Testis (tissue), 2 donors: ENCODE results near the gene PKNOX2.

Source experiments
- POLR2A ChIP-seq: fragments of 450-650 bp; IDR thresholded peaks from one replicate; pipeline ENCODE4 v1.6.1; 2017; ENCODE audit warnings: antibody characterized with exemption, mild to moderate bottlenecking, moderate library complexity
- TF ChIP-seq, protein P1 (sequence below), 3 experiments: fragments of 450-650 bp in 2 of 3; fragments of 200-600 bp in 1 of 3; sonication (generic) in 1 of 3; IDR thresholded peaks; one replicate each; pipeline ENCODE4 v1.5.1; 2016 to 2019; ENCODE audit warnings: antibody characterized with exemption in 3 of 3, mild to moderate bottlenecking in 2 of 3, moderate library complexity in 1 of 3

DNA sequence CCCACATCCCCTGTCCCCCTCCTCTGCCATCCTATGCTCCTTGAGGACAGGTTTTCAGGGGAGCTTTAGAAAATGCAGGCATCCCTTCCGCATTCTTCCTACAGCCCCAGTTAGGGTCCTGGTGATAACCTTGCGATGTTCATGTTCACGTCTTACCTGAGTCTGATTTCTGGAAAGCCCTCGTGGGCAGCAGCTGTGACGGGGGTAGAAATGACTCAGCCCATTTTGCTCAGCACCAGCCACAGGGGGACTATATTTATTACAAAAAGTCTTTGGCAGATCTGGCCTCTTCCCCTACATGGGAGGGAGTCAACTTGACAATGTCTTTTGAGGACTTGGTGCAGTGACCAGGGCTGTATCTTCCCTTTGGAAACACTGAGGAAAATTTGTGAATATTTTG is 12.3 kb downstream of the PKNOX2 start:
- TF ChIP-seq, protein P1, sequence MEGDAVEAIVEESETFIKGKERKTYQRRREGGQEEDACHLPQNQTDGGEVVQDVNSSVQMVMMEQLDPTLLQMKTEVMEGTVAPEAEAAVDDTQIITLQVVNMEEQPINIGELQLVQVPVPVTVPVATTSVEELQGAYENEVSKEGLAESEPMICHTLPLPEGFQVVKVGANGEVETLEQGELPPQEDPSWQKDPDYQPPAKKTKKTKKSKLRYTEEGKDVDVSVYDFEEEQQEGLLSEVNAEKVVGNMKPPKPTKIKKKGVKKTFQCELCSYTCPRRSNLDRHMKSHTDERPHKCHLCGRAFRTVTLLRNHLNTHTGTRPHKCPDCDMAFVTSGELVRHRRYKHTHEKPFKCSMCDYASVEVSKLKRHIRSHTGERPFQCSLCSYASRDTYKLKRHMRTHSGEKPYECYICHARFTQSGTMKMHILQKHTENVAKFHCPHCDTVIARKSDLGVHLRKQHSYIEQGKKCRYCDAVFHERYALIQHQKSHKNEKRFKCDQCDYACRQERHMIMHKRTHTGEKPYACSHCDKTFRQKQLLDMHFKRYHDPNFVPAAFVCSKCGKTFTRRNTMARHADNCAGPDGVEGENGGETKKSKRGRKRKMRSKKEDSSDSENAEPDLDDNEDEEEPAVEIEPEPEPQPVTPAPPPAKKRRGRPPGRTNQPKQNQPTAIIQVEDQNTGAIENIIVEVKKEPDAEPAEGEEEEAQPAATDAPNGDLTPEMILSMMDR (IDR thresholded peaks at IDR 0.05) = no peak
- no peak for TF ChIP-seq POLR2A
